Hypothalamus (tissue), 51 donors: ENCODE measurements around the gene RAB6B.

Experiments
- DNase-seq, 51 donors: peaks; one replicate each; lab custom pipeline; 2025; lab: John Stamatoyannopoulos, UW

The RAB6B gene

DNA sequence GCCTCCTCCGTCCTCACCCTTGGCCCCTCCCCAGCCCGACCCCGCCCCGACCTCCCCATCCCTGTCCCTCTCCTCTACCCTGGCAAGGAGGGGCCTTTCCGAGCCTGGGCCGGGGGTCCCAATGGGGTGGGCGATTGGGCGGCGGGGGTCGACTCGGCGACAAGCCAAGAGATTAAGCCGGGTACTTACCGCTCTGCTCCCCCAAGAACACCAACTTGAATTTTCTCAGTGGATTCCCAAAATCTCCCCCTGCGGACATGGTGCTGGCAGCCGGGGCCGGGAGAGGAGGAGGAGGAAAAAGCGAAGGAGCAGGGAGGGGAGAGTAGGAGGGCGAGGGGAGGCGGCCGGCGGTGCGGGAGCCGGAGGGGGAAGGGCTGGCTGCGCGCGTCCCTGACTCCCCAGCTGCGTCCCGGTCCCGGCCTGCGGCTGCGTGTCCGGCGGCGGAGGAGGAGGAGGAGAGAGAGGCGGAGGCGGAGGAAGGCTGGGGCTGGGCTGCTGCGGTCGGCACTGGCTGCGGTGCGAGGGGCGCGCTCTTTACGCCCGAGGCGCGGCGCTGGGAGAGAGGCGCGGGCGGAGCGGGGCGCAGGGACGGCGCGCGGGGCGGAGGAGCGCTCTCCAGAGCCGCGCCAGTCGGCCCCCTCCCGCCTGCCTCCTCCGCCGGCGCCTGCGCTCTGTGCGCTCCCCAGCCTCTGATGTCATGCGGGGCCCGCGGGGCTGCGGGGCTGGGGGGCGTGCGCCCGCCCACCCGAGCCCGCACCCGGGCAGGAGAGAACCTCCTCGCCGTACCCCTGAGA lies at the start of gene RAB6B:
RAB6B (minus strand) TSS at position 675 of the 794 bp plus-strand sequence; CDS start at position 259, 416 bp downstream.
- peak in 38 of 51 donors; percentile 31 to 87 (median 68) for DNase-seq

DNA sequence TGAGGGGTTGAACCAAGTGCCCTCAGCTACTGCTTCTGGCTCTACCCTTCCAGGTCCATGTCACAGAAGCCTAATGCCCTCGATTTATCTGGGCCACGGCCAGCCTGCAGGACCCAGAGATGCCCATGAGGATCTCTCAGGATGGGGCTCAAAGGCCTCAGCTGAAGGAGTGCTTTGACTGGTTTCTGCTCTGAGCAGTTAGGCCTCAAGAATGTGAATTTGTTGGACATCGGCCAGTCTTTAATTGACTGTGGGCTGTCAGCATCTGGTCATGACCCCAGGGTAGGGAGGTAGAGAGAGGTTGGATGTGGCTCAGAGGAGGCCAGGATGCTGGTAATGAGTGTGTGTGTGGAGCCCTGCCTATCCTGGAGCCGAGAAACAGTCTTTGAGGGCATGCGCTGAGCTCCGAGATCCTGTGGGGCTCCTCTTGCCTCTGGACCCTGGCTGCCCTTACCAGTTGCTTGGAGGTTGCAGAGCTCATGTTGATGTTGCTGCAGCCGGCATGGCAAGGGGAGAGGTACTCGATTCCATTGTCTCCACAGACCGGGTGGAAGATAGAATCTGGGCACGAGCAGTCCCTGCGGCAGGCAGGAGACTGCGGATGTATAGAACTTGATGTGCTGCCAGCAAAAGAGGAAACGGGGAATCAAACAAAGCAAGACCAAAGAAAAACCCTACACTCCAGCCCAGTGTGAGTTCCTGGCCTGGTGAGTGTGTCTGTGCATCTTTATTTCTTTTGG lies 49.1 kb upstream of the RAB6B start:
- DNase-seq, result no peak

GRCh38 chr3:133944181-133944580 lies 48.5 kb upstream of the RAB6B start:
- no peak for DNase-seq

- no peak for DNase-seq
Measured at GRCh38 chr3:133943639-133944141, 48.0 kb upstream of the RAB6B start.

- DNase-seq, result no peak
Measured at GRCh38 chr3:133943031-133943535, 47.4 kb upstream of the RAB6B start.

DNA sequence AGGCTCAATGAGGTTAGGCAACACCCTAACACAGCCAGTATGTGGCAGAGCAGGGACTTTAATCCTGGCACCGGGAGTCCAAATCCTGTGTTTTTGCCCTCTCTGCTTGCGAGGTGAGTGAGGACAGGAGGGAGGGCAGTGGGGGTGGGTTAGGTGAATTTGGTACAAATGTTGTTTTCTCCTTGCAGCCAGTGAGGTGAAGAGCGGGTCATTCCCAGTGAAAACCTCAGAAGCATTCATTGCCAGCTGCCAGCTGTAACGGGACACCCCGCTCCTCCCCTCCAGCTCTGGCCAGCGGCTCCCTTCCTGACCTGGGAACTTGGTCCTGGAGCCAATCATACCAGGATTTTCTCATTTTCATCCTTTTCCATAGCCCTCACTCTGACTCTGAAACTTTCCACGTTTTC lies 45.7 kb upstream of the RAB6B start:
- no peak for DNase-seq

- DNase-seq, result no peak
Measured at GRCh38 chr3:133940536-133940935, 44.9 kb upstream of the RAB6B start.

DNA sequence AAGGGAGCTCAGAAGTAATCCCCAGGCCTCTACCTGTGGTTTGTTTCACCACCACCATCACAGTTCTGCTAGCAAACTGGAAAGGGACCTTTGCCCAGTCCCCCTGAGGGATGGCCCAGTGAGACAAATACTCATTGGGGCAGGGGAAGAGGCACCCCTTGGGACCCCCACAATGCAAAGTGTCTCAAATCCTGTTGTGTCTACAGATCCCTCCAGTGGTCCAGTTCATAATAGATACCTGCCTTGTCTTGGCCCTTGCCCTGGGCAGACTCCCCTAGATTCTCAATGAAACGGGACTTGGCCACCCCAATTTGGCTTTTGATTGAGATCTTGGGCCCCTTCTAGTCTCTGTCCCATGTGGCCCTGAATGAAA lies 43.8 kb upstream of the RAB6B start:
- DNase-seq, result no peak

- no peak for DNase-seq
Measured at GRCh38 chr3:133938770-133939462, 43.2 kb upstream of the RAB6B start.

- no peak for DNase-seq
Measured at GRCh38 chr3:133937756-133938601, 42.3 kb upstream of the RAB6B start.

DNA sequence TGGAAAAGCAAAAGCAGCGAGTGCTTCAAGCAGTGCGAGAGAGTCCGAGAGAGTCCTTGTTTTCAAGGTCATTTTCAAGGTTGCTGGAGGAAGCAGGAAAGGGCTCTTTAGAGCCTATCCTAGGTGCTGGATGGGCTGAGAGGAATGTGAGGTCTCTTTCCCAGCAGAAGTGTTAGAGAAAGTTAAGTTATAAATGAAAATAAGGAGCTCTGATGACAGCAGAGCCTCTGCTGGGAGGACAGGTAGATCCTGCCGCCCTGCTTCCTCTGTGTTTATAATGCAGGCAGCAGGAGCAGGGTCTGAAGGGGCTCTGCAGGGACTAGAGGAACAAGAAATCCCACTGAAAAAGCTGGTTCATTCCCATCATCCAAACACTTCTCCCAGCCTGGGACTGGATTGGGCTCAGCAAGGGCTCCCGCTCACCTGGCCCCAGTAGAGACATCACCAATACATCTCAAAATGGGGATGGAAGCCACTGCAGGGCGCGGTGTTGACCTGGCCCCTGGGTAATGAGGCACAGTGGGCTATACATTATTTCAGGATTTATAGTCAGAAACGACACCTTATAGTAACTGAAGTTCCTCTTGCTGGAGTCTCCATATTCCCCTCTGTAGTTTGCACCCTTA lies 41.5 kb upstream of the RAB6B start:
- DNase-seq, result no peak

DNA sequence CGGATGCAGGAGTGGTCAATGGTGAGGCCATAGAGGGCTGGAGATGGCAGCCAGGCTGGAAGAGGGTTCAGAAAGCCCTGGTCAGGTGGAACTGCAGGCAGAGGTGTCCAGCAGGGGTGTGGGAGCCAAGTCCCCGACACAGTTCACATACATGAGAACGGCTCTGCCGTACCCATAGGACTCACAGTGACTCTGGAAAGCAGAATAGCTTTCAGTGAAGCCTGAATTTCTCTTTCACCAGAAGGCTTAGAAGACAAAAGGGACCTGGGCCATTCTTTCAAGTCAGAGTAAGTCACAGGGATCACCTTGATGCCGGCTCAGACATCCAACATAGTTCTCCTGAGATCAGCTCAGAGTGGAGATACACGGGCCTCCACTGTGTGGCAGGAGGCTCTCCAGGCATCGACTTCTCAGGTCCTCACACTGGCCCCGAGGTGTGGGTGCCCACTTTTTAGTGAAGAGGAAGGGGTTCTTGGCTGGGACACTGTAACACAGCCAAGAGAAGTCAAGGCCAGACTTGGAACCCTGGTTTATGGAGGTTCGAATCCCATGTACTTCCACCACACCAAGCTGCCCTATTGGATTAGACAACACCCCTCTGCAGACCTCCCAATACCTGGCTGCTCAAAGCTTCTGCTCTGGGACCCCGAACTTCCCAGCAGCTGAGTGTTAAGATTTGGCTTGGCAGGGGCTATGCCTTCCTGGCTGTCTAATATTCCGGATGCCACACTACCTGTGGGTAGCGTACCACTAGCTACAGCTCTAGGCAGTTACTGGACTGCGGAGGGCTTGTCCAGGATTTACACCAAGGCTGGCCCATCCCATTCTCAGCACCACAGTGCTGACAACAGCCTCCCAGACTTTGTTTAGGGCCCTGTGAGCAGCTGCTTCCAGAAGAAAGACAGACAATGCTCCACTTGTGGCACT lies 40.4 kb upstream of the RAB6B start:
- DNase-seq, result no peak

DNA sequence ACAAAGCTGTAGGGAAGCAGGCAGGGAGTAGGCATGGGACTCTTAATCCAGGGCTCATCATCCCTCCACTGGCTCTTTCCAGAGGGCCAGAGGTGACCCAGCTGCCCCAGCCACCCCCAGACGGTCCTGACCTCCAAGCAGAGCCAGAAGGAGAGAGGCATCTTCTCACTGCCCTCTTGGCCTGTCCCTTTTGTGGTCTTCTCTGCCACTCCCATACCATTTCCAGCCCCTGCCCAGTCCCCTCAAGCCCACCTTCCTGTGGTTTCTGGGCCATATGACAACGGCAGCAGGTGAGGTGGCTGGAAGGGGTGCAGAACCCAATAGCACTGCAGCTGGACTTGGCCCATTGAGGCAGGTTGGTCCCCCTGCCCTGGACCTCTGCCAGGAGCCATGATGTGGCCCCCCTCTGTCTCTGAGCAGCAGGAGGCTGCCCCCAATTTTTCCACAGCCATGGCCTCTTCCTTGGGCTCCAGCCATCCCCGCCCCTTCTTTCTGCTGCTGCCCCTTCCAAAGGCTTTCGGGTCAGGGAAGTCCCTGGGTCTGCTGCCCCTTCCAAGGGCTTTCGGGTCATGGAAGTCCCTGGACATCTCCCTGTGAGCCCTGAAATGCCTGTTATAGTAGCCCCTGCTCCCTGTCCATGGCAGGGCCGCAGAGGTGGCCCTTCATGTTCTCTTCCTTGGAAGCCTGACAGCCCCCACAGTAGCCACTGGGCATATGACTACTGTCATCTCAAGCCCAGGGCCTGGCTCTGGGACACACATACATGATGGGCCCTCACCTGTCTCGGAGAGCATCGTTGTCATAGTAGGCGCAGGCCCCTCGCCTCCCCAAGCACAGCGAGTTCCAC lies 39.5 kb upstream of the RAB6B start:
- no peak for DNase-seq

DNA sequence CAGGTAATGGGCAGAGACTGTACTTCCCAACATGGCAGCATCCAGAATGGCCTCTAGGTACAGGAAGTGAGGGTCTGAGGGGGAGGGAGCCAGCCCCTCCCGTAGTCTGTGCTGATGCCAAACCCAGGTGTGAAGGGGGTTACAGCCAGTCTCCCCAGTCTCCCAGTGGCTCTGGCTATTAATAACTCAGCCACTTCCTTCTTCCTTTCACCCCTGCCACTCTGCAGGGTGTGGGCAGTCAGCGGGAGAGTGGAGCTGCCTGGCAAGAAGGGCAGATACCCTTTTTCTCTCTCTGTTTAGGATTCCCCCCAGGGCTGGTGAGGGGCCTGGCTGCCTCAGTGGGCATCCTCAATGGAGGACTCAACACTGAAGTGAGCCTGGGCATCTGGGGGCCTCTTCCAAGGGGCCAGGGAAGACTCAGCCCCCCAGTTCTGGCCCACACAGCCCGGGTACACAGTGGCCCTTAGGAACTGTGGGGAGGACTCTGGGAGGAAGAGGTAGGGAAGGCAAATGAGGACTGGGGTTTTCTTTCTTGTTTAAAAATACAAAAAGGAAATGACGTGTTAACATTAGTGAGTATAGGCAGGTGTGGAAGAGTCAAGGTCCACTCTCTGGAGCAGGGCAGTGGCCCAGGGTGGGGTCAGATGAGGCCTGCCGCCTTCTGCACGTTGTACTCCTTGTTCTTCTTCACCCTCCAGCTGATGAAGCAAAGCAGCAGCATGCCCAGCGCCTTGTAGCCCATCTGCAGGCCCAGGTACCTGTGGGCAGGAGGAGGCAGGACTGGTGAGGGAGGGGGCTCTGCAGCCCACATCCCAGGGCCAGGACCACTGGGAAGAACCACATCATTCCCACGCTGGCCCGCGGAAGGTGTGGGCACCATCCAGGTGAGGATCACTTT lies 38.6 kb upstream of the RAB6B start:
- no peak for DNase-seq

DNA sequence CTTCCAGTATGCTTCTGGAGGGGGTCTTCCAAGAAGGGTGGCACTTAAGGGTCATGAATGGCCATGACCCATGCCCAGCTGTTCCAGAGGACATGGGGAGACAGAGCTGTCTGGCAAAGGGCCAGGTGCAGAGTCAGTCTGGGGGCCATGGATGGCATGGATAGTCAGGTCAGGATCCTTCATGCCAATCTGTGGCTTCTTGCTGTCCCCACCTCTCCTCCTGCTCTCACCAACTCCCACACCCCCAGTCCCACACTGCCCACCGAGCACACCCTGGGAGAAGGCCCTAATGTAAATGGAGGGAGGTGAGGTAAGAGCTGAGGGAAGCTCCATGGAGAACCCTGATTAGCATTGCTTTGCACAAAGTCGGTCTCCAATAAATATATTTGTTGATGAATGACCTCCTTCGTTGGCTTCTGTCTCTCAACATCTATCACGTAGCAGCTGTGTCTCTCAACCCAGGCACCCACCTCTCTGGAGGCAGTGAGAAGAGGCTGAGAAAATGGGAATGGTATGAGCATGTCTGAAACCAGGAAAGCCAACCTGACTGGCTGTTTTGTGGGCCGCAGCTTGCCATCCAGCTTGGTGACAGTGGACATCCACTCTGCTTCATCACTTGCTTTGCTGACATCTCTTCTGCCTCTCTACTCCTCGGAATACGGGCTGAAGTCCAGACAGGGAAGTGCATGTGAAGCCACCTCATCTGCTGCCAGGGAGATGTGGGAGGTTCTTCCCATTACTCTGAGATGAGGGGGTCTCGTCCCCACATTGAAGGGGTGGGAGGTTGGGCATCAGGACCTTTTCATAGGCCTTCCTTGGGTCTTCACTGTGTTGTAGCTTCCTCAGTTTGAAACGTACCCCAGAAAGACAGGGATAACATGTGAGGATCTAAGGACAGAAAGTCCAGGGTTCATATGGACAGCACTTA lies 37.7 kb upstream of the RAB6B start:
- DNase-seq, result no peak
